ENCODE data around the gene GULP1.

DNA sequence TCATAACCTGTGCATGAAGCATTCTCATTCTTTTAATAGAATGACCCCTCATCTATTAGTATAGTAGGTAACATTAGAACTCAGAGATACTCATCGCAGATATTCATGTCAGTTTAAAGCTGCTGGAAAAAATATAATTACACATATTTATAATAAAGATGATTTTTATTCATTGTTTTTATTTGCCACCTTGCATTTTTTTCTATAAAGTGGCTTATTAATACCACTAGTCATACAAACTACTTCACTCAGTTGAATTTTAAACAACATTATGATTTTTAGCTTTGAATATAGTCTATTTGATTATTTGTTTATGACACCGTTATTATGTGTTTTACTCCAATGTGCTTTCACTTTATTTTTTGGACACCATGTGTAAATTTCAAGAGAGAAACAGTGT lies 23.9 kb upstream of the GULP1 start:
- TF ChIP-seq MAFK (IDR thresholded peaks at IDR 0.05; ENCODE audit: low read depth, low read length) (peak; percentile 34; the same call in 1 of the 2 replicates), RAD21 (IDR thresholded peaks at IDR 0.05; ENCODE audit: low read length) (no peak), CTCF (conservative IDR thresholded peaks at IDR 0.05; ENCODE audit: low read depth, low read length) (no peak), POLR2A (IDR thresholded peaks at IDR 0.05; ENCODE audit: low read depth, low read length) (no peak), NFE2L2 (IDR thresholded peaks at IDR 0.05; ENCODE audit: low read depth, low read length) (no peak), RCOR1 (IDR thresholded peaks at IDR 0.05; ENCODE audit: insufficient replicate concordance, low read length) (no peak), SMC3 (IDR thresholded peaks at IDR 0.05; ENCODE audit: low read depth, low read length) (no peak), RFX5 (IDR thresholded peaks at IDR 0.05; ENCODE audit: low read depth, low read length) (no peak), BHLHE40 (IDR thresholded peaks at IDR 0.05; ENCODE audit: low read depth, low read length) (no peak), MAZ (IDR thresholded peaks at IDR 0.05; ENCODE audit: borderline replicate concordance, low read depth, low read length) (no peak), CHD1 (IDR thresholded peaks at IDR 0.05; ENCODE audit: low read depth, low read length) (no peak)
